ENCODE data around the gene IGF1R. TPM values are rescaled to one million over a fixed set of nuclear protein-coding genes. Genes with fewer than 3 reads are reported as not detected.

IGF1R gene
- total RNA-seq, 5 donors from 2014 or later (not counting 1 experiment from before 2014, with no cell fraction given), result 40.3 to 97.2 (median 79.4) TPM

DNA sequence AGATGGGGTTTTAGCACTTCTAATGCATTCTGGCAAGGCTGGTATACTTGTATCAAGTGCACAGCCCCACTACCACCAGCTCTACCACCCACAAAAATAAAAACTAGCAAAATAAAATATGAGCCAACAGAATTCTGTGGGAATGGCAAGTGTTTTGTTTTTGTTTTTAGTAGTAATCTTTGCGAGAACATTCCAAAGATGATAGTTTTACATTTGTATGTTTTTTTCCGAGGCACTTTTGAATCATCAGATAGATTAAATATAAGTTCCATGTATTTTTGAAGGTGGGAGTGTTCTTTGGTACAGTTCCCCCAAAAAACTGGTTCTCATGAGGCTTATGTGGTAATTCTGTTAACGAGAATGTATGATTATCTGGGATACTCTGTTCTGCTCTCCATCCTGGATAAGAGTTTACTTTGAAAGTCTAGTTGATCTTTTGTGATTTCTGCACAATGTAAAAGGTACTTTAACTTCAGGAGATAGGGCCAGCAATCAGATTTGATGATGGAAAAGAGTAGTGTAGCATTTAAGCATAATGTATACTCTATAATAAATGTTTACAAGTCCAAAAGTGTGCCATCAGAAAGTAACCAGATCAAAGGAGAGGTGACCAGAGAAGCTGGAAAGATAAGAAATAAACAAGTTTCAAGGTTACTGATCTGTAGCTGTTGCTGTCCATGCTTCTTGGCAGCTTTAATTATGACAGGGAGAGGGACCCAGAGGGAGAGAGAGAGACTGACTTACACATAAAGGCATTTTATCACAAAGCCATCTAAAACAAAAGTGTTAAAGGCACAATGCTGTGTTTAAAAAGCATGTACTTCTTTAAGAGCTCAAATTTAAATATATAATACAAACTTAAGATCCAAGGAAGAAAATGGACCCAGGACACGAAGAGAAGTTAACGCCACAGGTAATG lies 228.4 kb downstream of the IGF1R start:
- DNase-seq (no peak), ATAC-seq (replicated peaks in 1 of 4) (no peak)
- Histone ChIP-seq H3K4me1 (ENCODE audit: control insufficient read depth in 1 of 2, extremely low read depth in 1 of 2, insufficient read depth in 2 of 2, low read length in 2 of 2) (peaks cover 0 to 5% of the 10 kb centered on the region in 2 experiments), H3K27ac (ENCODE audit: low read length) (no peak overlapping the region), H3K27me3 (replicated peaks in 1 of 2; ENCODE audit: control insufficient read depth in 2 of 2, extremely low read depth in 1 of 2, insufficient read depth in 2 of 2, low read length in 1 of 2) (no peaks in the 10 kb centered on the region), H3K36me3 (ENCODE audit: control insufficient read depth in 2 of 2, extremely low read depth in 1 of 2, insufficient read depth in 1 of 2, low read length in 1 of 2) (no peaks in the 10 kb centered on the region), H3K4me3 (ENCODE audit: control insufficient read depth in 1 of 2, extremely low read depth in 1 of 2, low read length in 1 of 2) (no peak overlapping the region), H3K9me3 (no peaks in the 10 kb centered on the region)
- ChIA-PET POLR2A (no interaction called here), CTCF (interaction anchor here in 1 of 2 donors (0.7 kb wide), 2 partner anchors 27 to 36 kb away, joined by 5 to 9 read pairs; no protein-coding TSS in a partner anchor)
- Mint-ChIP-seq H3K27me3 (peaks cover 0 to 6% of the 10 kb centered on the region in 2 donors), H3K4me3 (no peak overlapping the region), H3K27ac (no peak overlapping the region), H3K4me1 (peaks cover 40 to 56% (median 55%) of the 10 kb centered on the region in 3 donors), H3K36me3 (no peaks in the 10 kb centered on the region), H3K9me3 (no peaks in the 10 kb centered on the region)
- 100% methylated on average over 1 of the region's 5 CpGs for WGBS (ENCODE audit: insufficient coverage)

DNA sequence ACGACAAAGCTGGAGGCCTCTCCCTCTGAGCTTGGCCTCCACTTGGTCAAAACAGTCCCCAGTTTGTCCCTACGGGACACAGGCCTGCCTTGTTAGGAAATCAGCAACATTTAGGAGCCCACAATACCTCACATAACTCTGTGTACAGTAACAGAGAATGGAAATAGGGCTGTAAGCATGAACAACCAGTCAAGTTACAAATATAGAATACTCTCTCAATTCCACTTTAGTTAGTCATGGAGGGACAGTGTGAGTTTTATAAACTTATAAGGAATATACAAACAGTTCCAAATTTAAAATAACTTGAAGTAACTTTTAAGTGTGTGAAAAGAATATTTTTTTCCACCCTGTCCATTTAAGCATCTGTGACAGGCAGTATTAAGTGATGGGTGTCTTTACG lies 229.8 kb downstream of the IGF1R start:
- ChIA-PET POLR2A (no interaction called here), CTCF (no interaction called here)
- Mint-ChIP-seq H3K4me1 (peaks cover 38 to 52% (median 48%) of the 10 kb centered on the region in 3 donors), H3K27ac (no peak overlapping the region), H3K36me3 (no peaks in the 10 kb centered on the region), H3K4me3 (no peak overlapping the region), H3K9me3 (no peaks in the 10 kb centered on the region), H3K27me3 (peaks cover 0 to 4% of the 10 kb centered on the region in 2 donors)
- H3K9me3 ChIP-seq, result no peaks in the 10 kb centered on the region
- H3K27ac ChIP-seq (ENCODE audit: low read length), result no peak overlapping the region
- no peaks in the 10 kb centered on the region for H3K36me3 ChIP-seq (ENCODE audit: control insufficient read depth in 2 of 2, extremely low read depth in 1 of 2, insufficient read depth in 1 of 2, low read length in 1 of 2)
- ATAC-seq (replicated peaks in 1 of 4), result no peak
- DNase-seq, result no peak
- H3K4me1 ChIP-seq (ENCODE audit: control insufficient read depth in 1 of 2, extremely low read depth in 1 of 2, insufficient read depth in 2 of 2, low read length in 2 of 2), result peaks cover 2 to 4% of the 10 kb centered on the region in 2 experiments
- H3K4me3 ChIP-seq (ENCODE audit: control insufficient read depth in 1 of 2, extremely low read depth in 1 of 2, low read length in 1 of 2), result no peak overlapping the region
- WGBS (ENCODE audit: insufficient coverage), result 83% methylated on average over 1 of the region's 3 CpGs
- H3K27me3 ChIP-seq (replicated peaks in 1 of 2; ENCODE audit: control insufficient read depth in 2 of 2, extremely low read depth in 1 of 2, insufficient read depth in 2 of 2, low read length in 1 of 2), result no peaks in the 10 kb centered on the region

DNA sequence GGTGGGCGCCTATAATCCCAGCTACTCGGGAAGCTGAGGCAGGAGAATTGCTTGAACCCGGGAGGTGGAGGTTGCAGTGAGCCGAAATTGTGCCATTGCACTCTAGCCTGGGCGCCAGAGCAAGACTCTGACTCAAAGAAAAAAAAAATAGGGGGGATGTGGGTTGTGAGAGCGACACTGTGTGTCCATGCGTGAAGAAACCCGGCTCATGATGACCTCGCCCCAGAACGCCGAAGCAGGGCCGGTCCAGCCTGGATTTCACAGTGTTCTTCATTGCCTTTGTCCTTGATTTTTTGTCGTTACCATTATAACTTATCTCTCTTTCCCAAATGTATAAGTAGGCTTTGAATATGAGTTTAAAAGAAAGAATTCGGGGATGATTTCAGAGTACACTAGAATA lies 230.5 kb downstream of the IGF1R start:
- Mint-ChIP-seq H3K36me3 (no peaks in the 10 kb centered on the region), H3K27me3 (peaks cover 0 to 4% of the 10 kb centered on the region in 2 donors), H3K9me3 (no peaks in the 10 kb centered on the region), H3K4me1 (peaks cover 35 to 46% (median 41%) of the 10 kb centered on the region in 3 donors), H3K4me3 (no peak overlapping the region), H3K27ac (no peak overlapping the region)
- Histone ChIP-seq H3K27me3 (replicated peaks in 1 of 2; ENCODE audit: control insufficient read depth in 2 of 2, extremely low read depth in 1 of 2, insufficient read depth in 2 of 2, low read length in 1 of 2) (no peaks in the 10 kb centered on the region), H3K4me1 (ENCODE audit: control insufficient read depth in 1 of 2, extremely low read depth in 1 of 2, insufficient read depth in 2 of 2, low read length in 2 of 2) (peaks cover 0 to 4% of the 10 kb centered on the region in 2 experiments), H3K4me3 (ENCODE audit: control insufficient read depth in 1 of 2, extremely low read depth in 1 of 2, low read length in 1 of 2) (no peak overlapping the region), H3K36me3 (ENCODE audit: control insufficient read depth in 2 of 2, extremely low read depth in 1 of 2, insufficient read depth in 1 of 2, low read length in 1 of 2) (no peaks in the 10 kb centered on the region), H3K27ac (ENCODE audit: low read length) (no peak overlapping the region), H3K9me3 (no peaks in the 10 kb centered on the region)
- DNase-seq (no peak), ATAC-seq (replicated peaks in 1 of 4) (no peak)
- CTCF ChIA-PET, result no interaction called here
- 90% methylated on average over 8 of the region's 14 CpGs for WGBS (ENCODE audit: insufficient coverage)
- POLR2A ChIA-PET, result no interaction called here

DNA sequence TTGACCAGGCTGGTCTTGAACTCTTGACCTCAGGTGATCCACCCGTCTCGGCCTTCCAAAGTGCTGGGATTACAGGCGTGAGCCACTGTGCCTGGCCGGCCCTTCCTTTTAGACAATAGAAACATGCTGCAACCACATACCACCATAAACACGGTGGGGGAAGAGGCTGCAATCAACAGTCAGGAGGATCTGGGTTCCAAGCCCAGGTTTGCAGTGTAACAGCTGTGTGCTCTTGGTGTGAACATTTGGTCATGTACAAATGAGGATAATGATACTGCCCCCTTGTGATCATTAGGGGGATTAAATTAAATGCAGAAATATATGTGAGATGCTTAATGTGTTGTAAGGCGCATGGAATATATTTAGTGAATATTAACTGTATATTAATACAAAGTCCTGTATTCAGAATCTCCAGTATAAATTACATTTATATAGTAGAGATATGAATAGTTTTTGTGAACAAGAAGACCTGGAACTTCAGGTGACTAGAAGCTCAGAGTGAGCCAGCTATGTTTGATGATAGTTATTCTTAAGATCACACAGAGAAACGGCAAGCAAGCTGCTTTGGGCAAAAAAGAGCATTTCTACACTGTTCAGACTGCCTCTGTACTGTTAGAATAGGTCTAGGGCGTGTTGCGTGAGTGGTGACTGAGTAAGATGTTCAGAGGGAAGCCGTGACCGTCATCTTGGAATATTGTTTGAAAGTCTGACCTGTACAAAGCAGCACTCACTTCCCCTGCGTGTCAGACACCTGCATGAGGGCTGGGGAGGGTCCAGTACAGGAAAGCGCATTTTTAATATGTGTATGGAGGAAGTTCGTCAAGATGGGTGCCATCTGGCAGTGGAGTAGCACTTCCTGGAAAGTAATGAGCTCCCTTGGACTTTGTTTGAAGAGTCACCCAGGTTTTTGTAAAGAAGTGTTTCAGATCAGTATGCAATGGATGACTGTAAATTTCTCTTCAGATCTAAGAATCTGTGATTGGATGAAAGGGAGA lies 233.5 kb downstream of the IGF1R start:
- Histone ChIP-seq H3K4me1 (ENCODE audit: control insufficient read depth in 1 of 2, extremely low read depth in 1 of 2, insufficient read depth in 2 of 2, low read length in 2 of 2) (peaks cover 0 to 4% of the 10 kb centered on the region in 2 experiments), H3K9me3 (no peaks in the 10 kb centered on the region), H3K4me3 (ENCODE audit: control insufficient read depth in 1 of 2, extremely low read depth in 1 of 2, low read length in 1 of 2) (no peak overlapping the region), H3K36me3 (ENCODE audit: control insufficient read depth in 2 of 2, extremely low read depth in 1 of 2, insufficient read depth in 1 of 2, low read length in 1 of 2) (no peaks in the 10 kb centered on the region), H3K27me3 (replicated peaks in 1 of 2; ENCODE audit: control insufficient read depth in 2 of 2, extremely low read depth in 1 of 2, insufficient read depth in 2 of 2, low read length in 1 of 2) (no peaks in the 10 kb centered on the region), H3K27ac (ENCODE audit: low read length) (no peak overlapping the region)
- peak in 3 of 4 experiments; percentile 35 to 52 (median 41) for ATAC-seq (replicated peaks in 1 of 4)
- DNase-seq, result peak in 1 of 35 experiments; percentile 62
- WGBS (ENCODE audit: insufficient coverage), result 60% methylated on average over 6 of the region's 14 CpGs
- Mint-ChIP-seq H3K27ac (no peak overlapping the region), H3K4me1 (peaks cover 24 to 39% (median 32%) of the 10 kb centered on the region in 3 donors), H3K9me3 (no peaks in the 10 kb centered on the region), H3K36me3 (no peaks in the 10 kb centered on the region), H3K27me3 (no peaks in the 10 kb centered on the region), H3K4me3 (no peak overlapping the region)
- POLR2A ChIA-PET, result no interaction called here
- CTCF ChIA-PET, result interaction anchor here (0.5 to 1.8 kb wide), 10 partner anchors 10 to 359 kb away, joined by 3 to 6 read pairs (median 3); no protein-coding TSS in a partner anchor

DNA sequence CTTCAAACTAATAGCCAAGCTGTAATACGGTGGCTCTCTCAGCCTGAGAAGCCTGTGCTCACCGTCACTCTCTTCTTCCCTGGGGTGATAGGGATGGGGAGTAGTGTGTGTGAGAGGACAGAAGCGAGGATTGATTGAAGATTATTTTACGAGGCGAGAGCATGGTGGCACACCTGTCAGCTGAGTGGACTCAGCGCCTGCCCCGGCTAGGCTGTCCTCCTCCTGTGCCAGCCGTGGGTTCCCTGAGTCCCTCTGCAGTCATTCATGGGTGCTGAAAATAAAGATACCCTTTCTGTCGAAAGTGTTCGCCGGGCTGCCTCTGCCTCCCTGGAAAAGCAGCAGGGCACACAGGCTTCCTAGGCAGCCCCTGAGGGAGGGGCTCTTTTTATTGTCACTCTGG lies 235.1 kb downstream of the IGF1R start:
- Mint-ChIP-seq H3K27me3 (no peaks in the 10 kb centered on the region), H3K4me3 (no peak overlapping the region), H3K36me3 (no peaks in the 10 kb centered on the region), H3K4me1 (peaks cover 26 to 47% (median 43%) of the 10 kb centered on the region in 3 donors), H3K27ac (no peak overlapping the region), H3K9me3 (no peaks in the 10 kb centered on the region)
- ChIA-PET CTCF (interaction anchor here (0.6 to 1.1 kb wide), 4 partner anchors 9 to 364 kb away, joined by 3 to 5 read pairs (median 3); no protein-coding TSS in a partner anchor), POLR2A (no interaction called here)
- no peaks in the 10 kb centered on the region for H3K9me3 ChIP-seq
- no peaks in the 10 kb centered on the region for H3K27me3 ChIP-seq (replicated peaks in 1 of 2; ENCODE audit: control insufficient read depth in 2 of 2, extremely low read depth in 1 of 2, insufficient read depth in 2 of 2, low read length in 1 of 2)
- H3K4me1 ChIP-seq (ENCODE audit: control insufficient read depth in 1 of 2, extremely low read depth in 1 of 2, insufficient read depth in 2 of 2, low read length in 2 of 2), result peaks cover 0 to 4% of the 10 kb centered on the region in 2 experiments
- ATAC-seq (replicated peaks in 1 of 4) (no peak), DNase-seq (no peak)
- no peak overlapping the region for H3K4me3 ChIP-seq (ENCODE audit: control insufficient read depth in 1 of 2, extremely low read depth in 1 of 2, low read length in 1 of 2)
- H3K36me3 ChIP-seq (ENCODE audit: control insufficient read depth in 2 of 2, extremely low read depth in 1 of 2, insufficient read depth in 1 of 2, low read length in 1 of 2), result no peaks in the 10 kb centered on the region
- H3K27ac ChIP-seq (ENCODE audit: low read length), result no peak overlapping the region
- WGBS (ENCODE audit: insufficient coverage), result 88% methylated on average over 7 of the region's 11 CpGs

DNA sequence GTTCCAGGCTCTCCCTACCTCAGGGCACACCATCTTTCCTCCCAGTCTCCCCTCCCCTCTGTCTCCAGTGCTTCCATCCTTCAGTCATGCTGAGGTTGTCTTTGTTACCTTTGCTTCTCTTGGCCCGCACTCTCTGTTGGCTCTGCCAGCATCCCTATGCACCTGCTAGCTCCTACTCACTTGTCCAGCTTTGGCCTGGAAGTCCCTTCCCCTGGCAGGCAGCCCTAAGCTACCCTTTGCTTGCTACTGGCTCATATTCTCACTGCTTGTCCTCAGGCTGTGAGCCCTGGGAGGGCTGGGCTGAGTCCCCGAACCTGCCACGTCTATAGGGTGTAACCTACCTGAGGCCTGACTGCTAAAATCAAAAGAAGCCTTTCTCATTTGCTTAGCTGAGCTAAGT lies 236.6 kb downstream of the IGF1R start:
- Mint-ChIP-seq H3K27me3 (no peaks in the 10 kb centered on the region), H3K4me1 (peaks cover 30 to 47% (median 43%) of the 10 kb centered on the region in 3 donors), H3K36me3 (no peaks in the 10 kb centered on the region), H3K27ac (no peak overlapping the region), H3K9me3 (no peaks in the 10 kb centered on the region), H3K4me3 (no peak overlapping the region)
- Histone ChIP-seq H3K4me1 (ENCODE audit: control insufficient read depth in 1 of 2, extremely low read depth in 1 of 2, insufficient read depth in 2 of 2, low read length in 2 of 2) (peaks cover 0 to 4% of the 10 kb centered on the region in 2 experiments), H3K9me3 (no peaks in the 10 kb centered on the region), H3K27me3 (replicated peaks in 1 of 2; ENCODE audit: control insufficient read depth in 2 of 2, extremely low read depth in 1 of 2, insufficient read depth in 2 of 2, low read length in 1 of 2) (no peaks in the 10 kb centered on the region), H3K4me3 (ENCODE audit: control insufficient read depth in 1 of 2, extremely low read depth in 1 of 2, low read length in 1 of 2) (no peak overlapping the region), H3K36me3 (ENCODE audit: control insufficient read depth in 2 of 2, extremely low read depth in 1 of 2, insufficient read depth in 1 of 2, low read length in 1 of 2) (no peaks in the 10 kb centered on the region), H3K27ac (ENCODE audit: low read length) (no peak overlapping the region)
- whole genome bisulfite sequencing (ENCODE audit: insufficient coverage), result 97% methylated on average over 3 of the region's 3 CpGs
- POLR2A ChIA-PET, result no interaction called here
- DNase-seq (no peak), ATAC-seq (replicated peaks in 1 of 4) (no peak)
- CTCF ChIA-PET, result interaction anchor here (0.7 kb wide), 2 partner anchors 106 to 288 kb away, joined by 3 to 6 read pairs; no protein-coding TSS in a partner anchor
